GM23338 (cell line): ENCODE measurements around the gene SYT13. TPM values are rescaled to one million over a fixed set of nuclear protein-coding genes. Genes with fewer than 3 reads are reported as not detected.

Experiments
- ATAC-seq: fragments of 200-7000 bp; cut with Tn5 transposase; 3 replicates; pipeline ENCODE4 v1.9.1; 2020
- DNase-seq: peaks from one replicate; pipeline ENCODE4 v3.0.0-alpha.2; 2015; ENCODE audit warnings: low spot score
- H2AFZ ChIP-seq: fragments of 200-600 bp; sonication (generic); 2 replicates; pipeline ENCODE4 v1.8.0; 2016; ENCODE audit warnings: antibody characterized with exemption, mild to moderate bottlenecking, moderate library complexity
- H3F3A ChIP-seq: fragments of 200-600 bp; sonication (generic); replicated peaks from 2 replicates; pipeline ENCODE4 v1.8.0; 2017; ENCODE audit warnings: antibody characterized with exemption, mixed run types, low read depth
- H3K27ac ChIP-seq: fragments of 200-600 bp; sonication (generic); 2 replicates; pipeline ENCODE4 v1.6.1; 2016; ENCODE audit warnings: low read depth
- H3K27me3 ChIP-seq: fragments of 200-600 bp; sonication (generic); 2 replicates; pipeline ENCODE4 v1.8.0; 2016; ENCODE audit warnings: mild to moderate bottlenecking, mixed run types, moderate library complexity; ENCODE audit not compliant: insufficient read depth
- H3K36me3 ChIP-seq: fragments of 200-600 bp; sonication (generic); 2 replicates; pipeline ENCODE4 v1.8.0; 2016; ENCODE audit warnings: mild to moderate bottlenecking; ENCODE audit not compliant: insufficient read depth
- H3K4me1 ChIP-seq: fragments of 200-600 bp; sonication (generic); 2 replicates; pipeline ENCODE4 v1.8.0; 2016; ENCODE audit warnings: mild to moderate bottlenecking, moderate library complexity; ENCODE audit not compliant: insufficient read depth
- H3K4me2 ChIP-seq: fragments of 200-600 bp; sonication (generic); 2 replicates; pipeline ENCODE4 v1.7.1; 2017; ENCODE audit warnings: mixed run types
- H3K4me3 ChIP-seq: fragments of 200-600 bp; sonication (generic); 2 replicates; pipeline ENCODE4 v1.6.1; 2016; ENCODE audit warnings: mixed run types
- H3K79me2 ChIP-seq: fragments of 200-600 bp; sonication (generic); replicated peaks from 2 replicates; pipeline ENCODE4 v1.8.0; 2017; ENCODE audit warnings: mild to moderate bottlenecking; ENCODE audit not compliant: insufficient read depth
- H3K9me2 ChIP-seq: fragments of 200-600 bp; sonication (generic); 2 replicates; pipeline ENCODE4 v1.8.0; 2017; ENCODE audit not compliant: insufficient read depth
- H4K20me1 ChIP-seq: fragments of 200-600 bp; sonication (generic); replicated peaks from 2 replicates; pipeline ENCODE4 v1.8.0; 2017; ENCODE audit warnings: mild to moderate bottlenecking; ENCODE audit not compliant: insufficient read depth
- H3K27ac Mint-ChIP-seq: 2 replicates; pipeline ENCODE4 v1.8.0; 2020; ENCODE audit warnings: inconsistent platforms, mild to moderate bottlenecking, moderate library complexity, mixed read lengths
- H3K27me3 Mint-ChIP-seq: 3 replicates; pipeline ENCODE4 v1.8.0; 2022; ENCODE audit warnings: low read depth, mild to moderate bottlenecking, moderate library complexity, mixed read lengths, inconsistent platforms; ENCODE audit not compliant: insufficient read depth, poor library complexity
- H3K36me3 Mint-ChIP-seq: 3 replicates; pipeline ENCODE4 v1.8.0; 2021; ENCODE audit warnings: low read depth, mild to moderate bottlenecking, inconsistent platforms, moderate library complexity, mixed read lengths
- H3K4me1 Mint-ChIP-seq: 3 replicates; pipeline ENCODE4 v1.8.0; 2020; ENCODE audit warnings: mild to moderate bottlenecking, inconsistent platforms, mixed read lengths
- H3K4me3 Mint-ChIP-seq: 3 replicates; pipeline ENCODE4 v1.8.0; 2021; ENCODE audit warnings: moderate library complexity, mild to moderate bottlenecking, inconsistent platforms, mixed read lengths
- H3K9me3 Mint-ChIP-seq: 3 replicates; pipeline ENCODE4 v1.8.0; 2020; ENCODE audit warnings: moderate library complexity, mild to moderate bottlenecking, inconsistent platforms, mixed read lengths
- CREB1 ChIP-seq: fragments of 250-450 bp; sonication (Bioruptor Pico); IDR thresholded peaks from 2 replicates; pipeline ENCODE4 v1.5.0; 2020; ENCODE audit warnings: low read depth, mild to moderate bottlenecking, moderate library complexity
- EZH2 ChIP-seq: fragments of 200-600 bp; sonication (generic); IDR thresholded peaks from one replicate; pipeline ENCODE4 v1.8.0; 2017; ENCODE audit warnings: antibody characterized with exemption, mild to moderate bottlenecking, low read depth; ENCODE audit not compliant: unreplicated experiment
- EZH2phosphoT487 ChIP-seq: fragments of 200-600 bp; sonication (generic); IDR thresholded peaks from one replicate; pipeline ENCODE4 v1.8.1; 2018; ENCODE audit warnings: antibody characterized with exemption; ENCODE audit not compliant: unreplicated experiment
- JUNB ChIP-seq: IDR thresholded peaks from one replicate; pipeline ENCODE4 v1.6.1; 2016; ENCODE audit warnings: antibody characterized with exemption; ENCODE audit not compliant: unreplicated experiment
- NANOG ChIP-seq: IDR thresholded peaks from 2 replicates; pipeline ENCODE4 v1.6.1; 2016; ENCODE audit warnings: antibody characterized with exemption, borderline replicate concordance
- POLR2AphosphoS5 ChIP-seq: IDR thresholded peaks from 2 replicates; pipeline ENCODE4 v1.6.1; 2016; ENCODE audit warnings: antibody characterized with exemption, low read depth
- STAT1 ChIP-seq: IDR thresholded peaks from one replicate; pipeline ENCODE4 v1.6.1; 2016; ENCODE audit warnings: antibody characterized with exemption; ENCODE audit not compliant: unreplicated experiment
- ZNF114 ChIP-seq: fragments of 250-450 bp; sonication (Bioruptor Pico); IDR thresholded peaks from 2 replicates; pipeline ENCODE4 v1.5.0; 2020; ENCODE audit warnings: mild to moderate bottlenecking, moderate library complexity
- ZNF331 ChIP-seq: fragments of 250-450 bp; sonication (Bioruptor Pico); IDR thresholded peaks from 2 replicates; pipeline ENCODE4 v1.5.0; 2020; ENCODE audit warnings: low read depth, mild to moderate bottlenecking, moderate library complexity
- polyA plus RNA-seq: library from polyadenylated mRNA; unstranded; fragments of >200 nt; fragmentation: Nextera tagmentation; extraction: Ambion mirVana; gene quantifications from 2 replicates; pipeline ENCODE4 v1.2.1, GENCODE V29; 2016
- total RNA-seq: library from RNA; depleted of rRNA; stranded (reverse); fragments of >200 nt; shearing (Covaris generic); gene quantifications from 2 replicates; pipeline ENCODE4 v1.2.3, GENCODE V29; 2014
- TF ChIP-seq, protein P1 (sequence below): IDR thresholded peaks from one replicate; pipeline ENCODE4 v1.6.1; 2018; ENCODE audit warnings: antibody characterized with exemption; ENCODE audit not compliant: unreplicated experiment
- TF ChIP-seq, protein P2 (sequence below): fragments of 250-450 bp; sonication (Bioruptor Pico); IDR thresholded peaks from 2 replicates; pipeline ENCODE4 v1.5.0; 2020; ENCODE audit warnings: mild to moderate bottlenecking, moderate library complexity

The SYT13 gene
- total and polyA plus RNA-seq, 2 experiments from 2014 or later: 3.4 to 16.3 TPM

DNA sequence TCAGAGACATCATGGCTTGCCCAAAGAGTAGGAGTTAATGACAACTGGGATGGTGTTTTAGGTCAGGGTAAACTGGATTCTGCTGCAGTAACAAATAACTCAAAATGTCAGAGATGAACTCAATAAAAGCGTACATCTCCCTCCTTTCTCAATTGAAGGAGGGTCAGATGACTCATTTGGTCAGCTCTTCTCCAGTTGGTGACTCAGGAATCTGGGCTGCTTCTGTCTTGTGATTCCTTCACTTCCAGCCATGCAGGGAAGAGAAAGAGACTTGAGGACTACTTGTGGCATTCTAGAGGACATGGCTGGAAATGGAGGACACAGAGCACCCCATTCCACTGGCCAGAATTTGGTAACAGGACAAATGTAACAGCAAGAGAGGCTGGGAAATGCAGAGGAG is 3.2 kb upstream of the SYT13 start (continued):
- TF ChIP-seq, protein P1, sequence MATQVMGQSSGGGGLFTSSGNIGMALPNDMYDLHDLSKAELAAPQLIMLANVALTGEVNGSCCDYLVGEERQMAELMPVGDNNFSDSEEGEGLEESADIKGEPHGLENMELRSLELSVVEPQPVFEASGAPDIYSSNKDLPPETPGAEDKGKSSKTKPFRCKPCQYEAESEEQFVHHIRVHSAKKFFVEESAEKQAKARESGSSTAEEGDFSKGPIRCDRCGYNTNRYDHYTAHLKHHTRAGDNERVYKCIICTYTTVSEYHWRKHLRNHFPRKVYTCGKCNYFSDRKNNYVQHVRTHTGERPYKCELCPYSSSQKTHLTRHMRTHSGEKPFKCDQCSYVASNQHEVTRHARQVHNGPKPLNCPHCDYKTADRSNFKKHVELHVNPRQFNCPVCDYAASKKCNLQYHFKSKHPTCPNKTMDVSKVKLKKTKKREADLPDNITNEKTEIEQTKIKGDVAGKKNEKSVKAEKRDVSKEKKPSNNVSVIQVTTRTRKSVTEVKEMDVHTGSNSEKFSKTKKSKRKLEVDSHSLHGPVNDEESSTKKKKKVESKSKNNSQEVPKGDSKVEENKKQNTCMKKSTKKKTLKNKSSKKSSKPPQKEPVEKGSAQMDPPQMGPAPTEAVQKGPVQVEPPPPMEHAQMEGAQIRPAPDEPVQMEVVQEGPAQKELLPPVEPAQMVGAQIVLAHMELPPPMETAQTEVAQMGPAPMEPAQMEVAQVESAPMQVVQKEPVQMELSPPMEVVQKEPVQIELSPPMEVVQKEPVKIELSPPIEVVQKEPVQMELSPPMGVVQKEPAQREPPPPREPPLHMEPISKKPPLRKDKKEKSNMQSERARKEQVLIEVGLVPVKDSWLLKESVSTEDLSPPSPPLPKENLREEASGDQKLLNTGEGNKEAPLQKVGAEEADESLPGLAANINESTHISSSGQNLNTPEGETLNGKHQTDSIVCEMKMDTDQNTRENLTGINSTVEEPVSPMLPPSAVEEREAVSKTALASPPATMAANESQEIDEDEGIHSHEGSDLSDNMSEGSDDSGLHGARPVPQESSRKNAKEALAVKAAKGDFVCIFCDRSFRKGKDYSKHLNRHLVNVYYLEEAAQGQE: no peak
- TF ChIP-seq STAT1: no peak
- no peak for TF ChIP-seq EZH2
- no peak for TF ChIP-seq POLR2AphosphoS5
- TF ChIP-seq CREB1 (CRISPR knock-in tag): no peak

DNA sequence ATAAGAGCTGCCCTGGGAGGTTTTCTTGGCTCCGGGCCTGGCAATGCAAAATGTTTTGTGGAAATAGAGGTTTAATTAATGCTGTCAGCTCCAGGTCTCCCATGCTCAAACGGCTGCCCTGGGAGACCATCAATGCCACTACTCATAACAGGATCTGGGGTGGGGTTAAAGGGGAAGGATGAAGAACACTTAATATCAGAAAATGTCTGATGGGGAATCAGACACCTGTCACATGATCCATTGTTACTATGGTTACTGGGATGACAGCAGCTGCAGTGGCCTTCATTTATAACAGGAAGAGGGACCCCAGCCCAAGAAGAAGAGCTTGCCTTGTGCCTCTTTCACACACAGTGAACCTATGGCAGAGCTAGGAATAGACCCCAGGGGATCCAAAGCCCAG is 2.2 kb upstream of the SYT13 start:
- Mint-ChIP-seq H3K27me3 (peaks cover 21% of the 10 kb centered on the region), H3K36me3 (no peaks in the 10 kb centered on the region), H3K4me1 (peaks cover 13% of the 10 kb centered on the region), H3K4me3 (no peak overlapping the region), H3K9me3 (no peaks in the 10 kb centered on the region), H3K27ac (no peak overlapping the region)
- H3F3A ChIP-seq: no peaks in the 10 kb centered on the region
- peaks cover 3% of the 10 kb centered on the region; the same call in 1 of the 2 replicates for H4K20me1 ChIP-seq
- no peak overlapping the region for H3K27ac ChIP-seq
- ATAC-seq (no peak), DNase-seq (no peak)
- H3K4me2 ChIP-seq: no peak overlapping the region
- no peaks in the 10 kb centered on the region; the same call in 1 of the 2 replicates for H3K79me2 ChIP-seq
- no peaks in the 10 kb centered on the region for H3K9me2 ChIP-seq
- H3K27me3 ChIP-seq: peaks cover 20% of the 10 kb centered on the region
- no peak overlapping the region for H2AFZ ChIP-seq
- peaks cover 5% of the 10 kb centered on the region; the same call in 1 of the 2 replicates for H3K4me1 ChIP-seq
- no peaks in the 10 kb centered on the region for H3K36me3 ChIP-seq
- H3K4me3 ChIP-seq: no peak overlapping the region
- no peak for TF ChIP-seq CREB1 (CRISPR knock-in tag)
- TF ChIP-seq, protein P1: no peak
- TF ChIP-seq EZH2: no peak
- no peak for TF ChIP-seq ZNF114 (CRISPR knock-in tag)
- no peak for TF ChIP-seq EZH2phosphoT487
- no peak for TF ChIP-seq NANOG
- no peak for TF ChIP-seq JUNB
- no peak for TF ChIP-seq ZNF331 (CRISPR knock-in tag)
- TF ChIP-seq, protein P2, sequence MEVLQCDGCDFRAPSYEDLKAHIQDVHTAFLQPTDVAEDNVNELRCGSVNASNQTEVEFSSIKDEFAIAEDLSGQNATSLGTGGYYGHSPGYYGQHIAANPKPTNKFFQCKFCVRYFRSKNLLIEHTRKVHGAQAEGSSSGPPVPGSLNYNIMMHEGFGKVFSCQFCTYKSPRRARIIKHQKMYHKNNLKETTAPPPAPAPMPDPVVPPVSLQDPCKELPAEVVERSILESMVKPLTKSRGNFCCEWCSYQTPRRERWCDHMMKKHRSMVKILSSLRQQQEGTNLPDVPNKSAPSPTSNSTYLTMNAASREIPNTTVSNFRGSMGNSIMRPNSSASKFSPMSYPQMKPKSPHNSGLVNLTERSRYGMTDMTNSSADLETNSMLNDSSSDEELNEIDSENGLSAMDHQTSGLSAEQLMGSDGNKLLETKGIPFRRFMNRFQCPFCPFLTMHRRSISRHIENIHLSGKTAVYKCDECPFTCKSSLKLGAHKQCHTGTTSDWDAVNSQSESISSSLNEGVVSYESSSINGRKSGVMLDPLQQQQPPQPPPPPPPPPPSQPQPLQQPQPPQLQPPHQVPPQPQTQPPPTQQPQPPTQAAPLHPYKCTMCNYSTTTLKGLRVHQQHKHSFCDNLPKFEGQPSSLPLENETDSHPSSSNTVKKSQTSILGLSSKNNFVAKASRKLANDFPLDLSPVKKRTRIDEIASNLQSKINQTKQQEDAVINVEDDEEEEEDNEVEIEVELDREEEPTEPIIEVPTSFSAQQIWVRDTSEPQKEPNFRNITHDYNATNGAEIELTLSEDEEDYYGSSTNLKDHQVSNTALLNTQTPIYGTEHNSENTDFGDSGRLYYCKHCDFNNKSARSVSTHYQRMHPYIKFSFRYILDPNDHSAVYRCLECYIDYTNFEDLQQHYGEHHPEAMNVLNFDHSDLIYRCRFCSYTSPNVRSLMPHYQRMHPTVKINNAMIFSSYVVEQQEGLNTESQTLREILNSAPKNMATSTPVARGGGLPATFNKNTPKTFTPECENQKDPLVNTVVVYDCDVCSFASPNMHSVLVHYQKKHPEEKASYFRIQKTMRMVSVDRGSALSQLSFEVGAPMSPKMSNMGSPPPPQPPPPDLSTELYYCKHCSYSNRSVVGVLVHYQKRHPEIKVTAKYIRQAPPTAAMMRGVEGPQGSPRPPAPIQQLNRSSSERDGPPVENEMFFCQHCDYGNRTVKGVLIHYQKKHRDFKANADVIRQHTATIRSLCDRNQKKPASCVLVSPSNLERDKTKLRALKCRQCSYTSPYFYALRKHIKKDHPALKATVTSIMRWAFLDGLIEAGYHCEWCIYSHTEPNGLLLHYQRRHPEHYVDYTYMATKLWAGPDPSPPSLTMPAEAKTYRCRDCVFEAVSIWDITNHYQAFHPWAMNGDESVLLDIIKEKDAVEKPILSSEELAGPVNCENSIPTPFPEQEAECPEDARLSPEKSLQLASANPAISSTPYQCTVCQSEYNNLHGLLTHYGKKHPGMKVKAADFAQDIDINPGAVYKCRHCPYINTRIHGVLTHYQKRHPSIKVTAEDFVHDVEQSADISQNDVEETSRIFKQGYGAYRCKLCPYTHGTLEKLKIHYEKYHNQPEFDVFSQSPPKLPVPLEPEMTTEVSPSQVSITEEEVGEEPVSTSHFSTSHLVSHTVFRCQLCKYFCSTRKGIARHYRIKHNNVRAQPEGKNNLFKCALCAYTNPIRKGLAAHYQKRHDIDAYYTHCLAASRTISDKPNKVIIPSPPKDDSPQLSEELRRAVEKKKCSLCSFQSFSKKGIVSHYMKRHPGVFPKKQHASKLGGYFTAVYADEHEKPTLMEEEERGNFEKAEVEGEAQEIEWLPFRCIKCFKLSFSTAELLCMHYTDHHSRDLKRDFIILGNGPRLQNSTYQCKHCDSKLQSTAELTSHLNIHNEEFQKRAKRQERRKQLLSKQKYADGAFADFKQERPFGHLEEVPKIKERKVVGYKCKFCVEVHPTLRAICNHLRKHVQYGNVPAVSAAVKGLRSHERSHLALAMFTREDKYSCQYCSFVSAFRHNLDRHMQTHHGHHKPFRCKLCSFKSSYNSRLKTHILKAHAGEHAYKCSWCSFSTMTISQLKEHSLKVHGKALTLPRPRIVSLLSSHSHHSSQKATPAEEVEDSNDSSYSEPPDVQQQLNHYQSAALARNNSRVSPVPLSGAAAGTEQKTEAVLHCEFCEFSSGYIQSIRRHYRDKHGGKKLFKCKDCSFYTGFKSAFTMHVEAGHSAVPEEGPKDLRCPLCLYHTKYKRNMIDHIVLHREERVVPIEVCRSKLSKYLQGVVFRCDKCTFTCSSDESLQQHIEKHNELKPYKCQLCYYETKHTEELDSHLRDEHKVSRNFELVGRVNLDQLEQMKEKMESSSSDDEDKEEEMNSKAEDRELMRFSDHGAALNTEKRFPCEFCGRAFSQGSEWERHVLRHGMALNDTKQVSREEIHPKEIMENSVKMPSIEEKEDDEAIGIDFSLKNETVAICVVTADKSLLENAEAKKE (CRISPR knock-in tag): no peak
